Coronary artery (tissue), 2 donors: Measurements from ENCODE around the gene PCDHGB4.

ENCODE experiments used
- DNase-seq: peaks from one replicate; pipeline ENCODE4 v3.0.0-alpha.2; 2017; ENCODE audit warnings: low spot score
- H3K27ac ChIP-seq, 2 donors: fragments of 200-600 bp; sonication (generic); one replicate each; pipeline ENCODE4 v1.5.1; 2016 to 2019
- H3K4me3 ChIP-seq: fragments of 200-600 bp; sonication (generic); 2 replicates; pipeline ENCODE4 v1.5.1; 2016; ENCODE audit warnings: mild to moderate bottlenecking, moderate library complexity
- CTCF ChIP-seq: fragments of 200-600 bp; sonication (generic); IDR thresholded peaks from one replicate; pipeline ENCODE4 v1.5.1; 2019; ENCODE audit warnings: antibody characterized with exemption

The PCDHGB4 gene

GRCh38 chr5:141349917-141350619 is 37.4 kb upstream of the PCDHGB4 start, which contains the start of gene PCDHGB1:
Gene PCDHGB1, plus strand, starts transcription at chr5:141350099. Its CDS starts 162 bp downstream, at chr5:141350261.
- no peak for TF ChIP-seq CTCF
- DNase-seq = no peak
- H3K27ac ChIP-seq = no peak within 1 kb of the TSS
- H3K4me3 ChIP-seq = peak within 1 kb of the TSS; percentile 28

GRCh38 chr5:141351591-141351990 is 35.9 kb upstream of the PCDHGB4 start:
- no peak overlapping the region for H3K4me3 ChIP-seq
- no peak for TF ChIP-seq CTCF
- DNase-seq = no peak
- H3K27ac ChIP-seq = no peak overlapping the region

DNA sequence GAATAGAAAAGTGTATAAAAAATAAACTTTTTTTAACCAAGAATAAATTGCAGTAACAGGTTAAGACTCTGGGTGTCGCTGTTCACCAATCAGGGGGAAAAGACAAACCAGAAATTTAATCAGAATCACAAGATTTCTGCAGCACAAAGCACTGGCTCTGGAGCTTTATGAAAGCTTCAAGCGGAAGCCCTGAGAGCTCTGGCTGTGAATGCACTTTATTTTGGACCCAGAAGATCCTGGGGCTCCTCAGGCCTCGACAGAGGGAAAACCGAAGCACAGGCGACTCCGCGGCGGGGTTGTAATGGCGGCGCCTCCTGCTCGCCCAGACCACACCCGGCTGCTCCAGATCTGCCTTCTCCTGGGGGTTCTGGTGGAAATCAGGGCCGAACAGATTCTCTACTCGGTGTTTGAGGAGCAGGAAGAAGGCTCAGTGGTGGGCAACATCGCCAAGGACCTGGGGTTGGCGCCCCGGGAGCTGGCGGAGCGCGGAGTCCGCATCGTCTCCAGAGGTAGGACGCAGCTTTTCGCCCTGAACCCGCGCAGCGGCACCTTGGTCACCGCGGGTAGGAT is 32.5 kb upstream of the PCDHGB4 start, which contains the start of gene PCDHGA4:
Gene PCDHGA4 (plus strand): TSS at position 122 of the 570 bp plus-strand sequence. CDS start 87 bp downstream, at position 209.
- DNase-seq = no peak
- H3K27ac ChIP-seq = no peak within 1 kb of the TSS

DNA sequence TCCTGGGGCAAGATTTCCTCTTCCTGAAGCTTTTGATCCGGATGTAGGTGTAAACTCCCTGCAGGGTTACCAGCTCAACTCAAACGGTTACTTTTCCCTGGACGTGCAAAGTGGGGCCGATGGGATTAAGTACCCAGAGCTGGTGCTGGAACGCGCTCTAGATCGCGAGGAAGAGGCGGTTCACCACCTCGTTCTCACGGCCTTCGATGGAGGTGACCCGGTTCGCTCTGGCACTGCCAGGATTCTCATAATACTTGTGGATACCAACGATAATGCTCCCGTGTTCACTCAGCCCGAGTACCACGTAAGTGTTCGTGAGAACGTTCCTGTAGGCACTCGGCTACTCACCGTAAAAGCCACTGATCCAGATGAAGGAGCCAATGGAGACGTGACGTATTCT is 31.9 kb upstream of the PCDHGB4 start:
- DNase-seq = no peak
- H3K27ac ChIP-seq = no peak overlapping the region
- no peak for TF ChIP-seq CTCF
- peak overlapping the region; percentile 60 for H3K4me3 ChIP-seq

More for the DNA sequence above, 32.5 kb upstream of the PCDHGB4 start, which contains the start of gene PCDHGA4:
- peak within 1 kb of the TSS; percentile 60 for H3K4me3 ChIP-seq
- TF ChIP-seq CTCF = no peak

DNA sequence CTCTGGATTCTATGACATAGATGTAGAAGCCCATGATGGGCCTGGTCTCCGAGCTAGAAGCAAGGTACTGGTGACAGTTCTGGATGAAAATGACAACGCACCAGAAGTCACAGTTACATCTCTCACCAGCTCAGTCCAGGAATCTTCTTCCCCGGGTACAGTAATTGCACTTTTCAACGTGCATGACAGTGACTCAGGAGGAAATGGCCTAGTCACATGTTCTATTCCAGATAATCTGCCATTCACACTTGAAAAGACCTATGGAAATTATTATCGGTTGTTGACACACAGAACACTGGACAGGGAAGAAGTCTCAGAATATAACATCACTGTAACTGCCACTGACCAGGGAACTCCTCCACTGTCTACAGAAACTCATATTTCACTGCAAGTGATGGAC is 31.4 kb upstream of the PCDHGB4 start:
- TF ChIP-seq CTCF = no peak

DNA sequence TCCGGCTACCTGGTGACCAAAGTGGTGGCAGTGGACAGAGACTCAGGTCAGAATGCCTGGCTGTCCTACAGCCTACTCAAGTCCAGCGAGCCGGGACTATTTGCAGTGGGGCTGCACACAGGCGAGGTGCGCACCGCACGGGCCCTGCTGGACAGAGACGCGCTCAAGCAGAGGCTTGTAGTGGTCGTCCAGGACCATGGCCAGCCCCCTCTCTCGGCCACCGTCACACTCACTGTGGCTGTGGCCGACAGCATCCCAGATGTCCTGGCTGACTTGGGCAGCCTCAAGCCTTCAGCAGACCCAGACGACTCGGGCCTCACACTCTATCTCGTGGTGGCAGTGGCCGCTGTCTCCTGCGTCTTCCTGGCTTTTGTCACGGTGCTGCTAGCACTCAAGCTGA is 30.5 kb upstream of the PCDHGB4 start:
- no peak for DNase-seq
- no peak for TF ChIP-seq CTCF
- H3K4me3 ChIP-seq = peak overlapping the region; percentile 45

More for the DNA sequence above, 31.4 kb upstream of the PCDHGB4 start:
- no peak overlapping the region for H3K4me3 ChIP-seq
- no peak for DNase-seq
- H3K27ac ChIP-seq = no peak overlapping the region

More for the DNA sequence above, 30.5 kb upstream of the PCDHGB4 start:
- H3K27ac ChIP-seq = no peak overlapping the region
